Sigmoid colon (tissue), 7 donors: Measurements from ENCODE around the gene NDRG2. TPM values are rescaled to one million over a fixed set of nuclear protein-coding genes. Genes with fewer than 3 reads are reported as not detected.

Experiments used
- DNase-seq: peaks from one replicate; pipeline ENCODE4 v3.0.0-alpha.2; 2019
- H3K27ac ChIP-seq, 4 donors: fragments of 200-600 bp; sonication (generic); one replicate each; pipeline ENCODE4 v1.5.1; 2016 to 2019; ENCODE audit warnings: mild to moderate bottlenecking in 1 of 4
- H3K27me3 ChIP-seq, 3 donors: fragments of 200-600 bp; sonication (generic); one replicate each; pipeline ENCODE4 v1.5.1; 2019; ENCODE audit warnings: mild to moderate bottlenecking in 1 of 3
- H3K36me3 ChIP-seq, 4 donors: fragments of 200-600 bp; sonication (generic); one replicate each; pipeline ENCODE4 v1.5.1; 2016 to 2019
- H3K4me1 ChIP-seq, 4 donors: fragments of 200-600 bp; sonication (generic); one replicate each; pipeline ENCODE4 v1.5.1; 2017 to 2019
- H3K4me3 ChIP-seq, 4 donors: fragments of 200-600 bp; sonication (generic); one replicate each; pipeline ENCODE4 v1.5.1; 2017 to 2019; ENCODE audit warnings: mild to moderate bottlenecking in 2 of 4, moderate library complexity in 1 of 4
- H3K9me3 ChIP-seq, 4 donors: fragments of 200-600 bp in 3 of 4; sonication (generic) in 3 of 4; one replicate each; pipeline versions ENCODE4 v1.5.1 to v1.6.1; 2013 to 2019
- CTCF ChIP-seq, 4 experiments: fragments of 450-650 bp in 3 of 4; fragments of 200-600 bp in 1 of 4; IDR thresholded peaks; one replicate each; pipeline ENCODE4 v1.5.1; 2016 to 2019; ENCODE audit warnings: antibody characterized with exemption in 4 of 4, mild to moderate bottlenecking in 3 of 4, moderate library complexity in 2 of 4
- EP300 ChIP-seq, 4 donors: sonication (generic); formaldehyde crosslinking; IDR thresholded peaks; one replicate each; pipeline ENCODE4 v1.6.1; 2017; ENCODE audit warnings: antibody characterized with exemption in 4 of 4
- POLR2A ChIP-seq, 2 donors: fragments of 450-650 bp; IDR thresholded peaks; one replicate each; pipeline ENCODE4 v1.6.1; 2016; ENCODE audit warnings: antibody characterized with exemption in 2 of 2, mild to moderate bottlenecking in 2 of 2, moderate library complexity in 2 of 2
- POLR2AphosphoS5 ChIP-seq, 4 donors: sonication (generic); formaldehyde crosslinking; IDR thresholded peaks; one replicate each; pipeline ENCODE4 v1.6.1; 2017; ENCODE audit warnings: antibody characterized with exemption in 4 of 4
- WGBS, 2 donors: extraction: QIAGEN DNeasy Blood & Tissue Kit; methylation state at CpG; one replicate each; pipeline ENCODE4 v1.1.7; 2013; 5-methylcytosine and 5-hydroxymethylcytosine counted together
- intact Hi-C: fragments of 100-400 bp; cut with DNase I; formaldehyde crosslinking; loops from one replicate; pipeline ENCODE4 v1.15.1; 2023
- polyA plus RNA-seq, 3 donors: library from polyadenylated mRNA; stranded (reverse); fragments of 200-250 nt; gene quantifications; one replicate each; pipeline ENCODE4 v1.2.3, GENCODE V29; 2013
- total RNA-seq, 4 donors: library from RNA; depleted of rRNA; stranded (reverse); fragments of >200 nt; gene quantifications; one replicate each; pipeline ENCODE4 v1.1.0, GENCODE V29; 2016
- donor health status: healthy with polysubstance abuse.
- donor health status: Bipolar disorder and iron deficiency.
- donor health status: healthy.

Gene NDRG2
- total and polyA plus RNA-seq, 7 donors: 114 to 276 (median 199) TPM

- H3K27ac ChIP-seq: peak overlapping the region in 1 of 4 donors; percentile 86
- 78 to 85% methylated on average over 8 of the region's 8 CpGs for whole genome bisulfite sequencing, 2 donors
- no peaks in the 10 kb centered on the region for H3K27me3 ChIP-seq
- TF ChIP-seq CTCF (IDR thresholded peaks at IDR 0.05): no peak
- no peak for TF ChIP-seq EP300 (IDR thresholded peaks at IDR 0.05)
- no peak for TF ChIP-seq POLR2A (IDR thresholded peaks at IDR 0.05)
- no peak for TF ChIP-seq POLR2AphosphoS5 (IDR thresholded peaks at IDR 0.05)
- intact Hi-C loops: loop anchor here (1.0 to 5.0 kb wide), 3 partner anchors 26 to 184 kb away; no protein-coding TSS in a partner anchor
- no peak overlapping the region for H3K4me3 ChIP-seq
- no peaks in the 10 kb centered on the region for H3K9me3 ChIP-seq
- H3K4me1 ChIP-seq: peaks cover 0 to 38% (median 26%) of the 10 kb centered on the region in 4 donors
- no peaks in the 10 kb centered on the region for H3K36me3 ChIP-seq
- DNase-seq: no peak
Measured at GRCh38 chr14:21040370-21040925, 15.6 kb upstream of the NDRG2 start.

- DNase-seq: peak; percentile 81
- TF ChIP-seq CTCF (IDR thresholded peaks at IDR 0.05) (peak; percentile 66 to 74 (median 72)), EP300 (IDR thresholded peaks at IDR 0.05) (no peak), POLR2A (IDR thresholded peaks at IDR 0.05) (no peak), POLR2AphosphoS5 (IDR thresholded peaks at IDR 0.05) (peak in 1 of 4 donors; percentile 22)
- intact Hi-C loops: loop anchor here (1.0 to 5.0 kb wide), 4 partner anchors 15 to 183 kb away; partner anchors contain the start of gene NDRG2
- 33 to 64% methylated on average over 8 of the region's 8 CpGs for WGBS, 2 donors
- Histone ChIP-seq H3K27ac (peak overlapping the region; percentile 74 to 86 (median 80)), H3K36me3 (no peaks in the 10 kb centered on the region), H3K9me3 (no peaks in the 10 kb centered on the region), H3K4me3 (peak overlapping the region in 1 of 4 donors; percentile 13), H3K4me1 (peaks cover 0 to 38% (median 26%) of the 10 kb centered on the region in 4 donors), H3K27me3 (no peaks in the 10 kb centered on the region)
Measured at GRCh38 chr14:21039585-21040369, 14.9 kb upstream of the NDRG2 start.

GRCh38 chr14:21038441-21039422, 13.9 kb upstream of the NDRG2 start:
- peaks cover 0 to 35% (median 23%) of the 10 kb centered on the region in 4 donors for H3K4me1 ChIP-seq
- peak; percentile 97 for DNase-seq
- H3K9me3 ChIP-seq: no peaks in the 10 kb centered on the region
- TF ChIP-seq POLR2A (IDR thresholded peaks at IDR 0.05) (no peak), CTCF (IDR thresholded peaks at IDR 0.05) (no peak), EP300 (IDR thresholded peaks at IDR 0.05) (peak in 1 of 4 donors; percentile 15), POLR2AphosphoS5 (IDR thresholded peaks at IDR 0.05) (peak; percentile 40 to 81 (median 78))
- H3K27ac ChIP-seq: peak overlapping the region; percentile 74 to 86 (median 80)
- no peaks in the 10 kb centered on the region for H3K27me3 ChIP-seq
- 15 to 49% methylated on average over 10 of the region's 10 CpGs for WGBS, 2 donors
- no peaks in the 10 kb centered on the region for H3K36me3 ChIP-seq
- intact Hi-C loops: loop anchor here (2.0 kb wide), 1 partner anchor 14 kb away; the partner anchor contains the start of gene NDRG2
- peak overlapping the region in 1 of 4 donors; percentile 13 for H3K4me3 ChIP-seq

- no peak for DNase-seq
- Histone ChIP-seq H3K27me3 (no peaks in the 10 kb centered on the region), H3K36me3 (no peaks in the 10 kb centered on the region), H3K9me3 (no peaks in the 10 kb centered on the region), H3K4me1 (peaks cover 0 to 24% (median 20%) of the 10 kb centered on the region in 4 donors), H3K4me3 (no peak overlapping the region), H3K27ac (peak overlapping the region in 1 of 4 donors; percentile 17)
- intact Hi-C loops: no loop called here
- TF ChIP-seq CTCF (IDR thresholded peaks at IDR 0.05) (no peak), POLR2A (IDR thresholded peaks at IDR 0.05) (no peak), EP300 (IDR thresholded peaks at IDR 0.05) (no peak), POLR2AphosphoS5 (IDR thresholded peaks at IDR 0.05) (no peak)
- WGBS, 2 donors: 87 to 94% methylated on average over 3 of the region's 3 CpGs
Measured at GRCh38 chr14:21037156-21037555, 12.3 kb upstream of the NDRG2 start.
